SK-N-SH (cell line): ENCODE data around the gene BCL11B. TPM values are rescaled to one million over a fixed set of nuclear protein-coding genes. Genes with fewer than 3 reads are reported as not detected.

Source experiments
- CTCF ChIA-PET: fragments of 300-600, 350-600 bp; formaldehyde crosslinking; extraction: SDS; loops from one replicate; lab custom pipeline; 2021; lab: Yijun Ruan, JAX
- POLR2A ChIA-PET: fragments of 350-600 bp; sonication (Branson Sonifier 250); formaldehyde crosslinking; extraction: SDS; loops from one replicate; lab custom pipeline; 2020; ENCODE audit warnings: antibody characterized with exemption, inconsistent platforms; lab: Yijun Ruan, JAX
- DNase-seq: peaks from one replicate; pipeline ENCODE4 v3.0.0; 2012
- H2AFZ ChIP-seq: fragments of 200-600 bp; sonication (generic); 2 replicates; pipeline ENCODE4 v1.8.1; 2016; ENCODE audit warnings: antibody characterized with exemption, mild to moderate bottlenecking, low read depth
- H3F3A ChIP-seq: fragments of 200-600 bp; sonication (generic); replicated peaks from 2 replicates; pipeline ENCODE3; 2016; ENCODE audit warnings: antibody characterized with exemption, mild to moderate bottlenecking; ENCODE audit not compliant: insufficient read depth
- H3K27ac ChIP-seq, 2 experiments: fragments of 200-500 bp in 1 of 2; fragments of 200-600 bp in 1 of 2; sonication (Bioruptor generic) in 1 of 2; sonication (generic), shearing (Covaris generic) in 1 of 2; 2 replicates each; pipeline versions ENCODE4 v1.5.1 to v1.6.1; 2014 to 2016; ENCODE audit warnings: low read depth in 2 of 2, inconsistent platforms in 1 of 2, low read length in 1 of 2, mild to moderate bottlenecking in 1 of 2, mixed read lengths in 1 of 2
- H3K27me3 ChIP-seq: fragments of 200-600 bp; sonication (generic), shearing (Covaris generic); 2 replicates; pipeline ENCODE4 v1.6.1; 2016; ENCODE audit warnings: mixed run types; ENCODE audit not compliant: insufficient read depth
- H3K36me3 ChIP-seq, 2 experiments: fragments of 200-500 bp in 1 of 2; fragments of 200-600 bp in 1 of 2; sonication (Bioruptor generic) in 1 of 2; sonication (generic) in 1 of 2; replicated peaks in 1 of 2; 2 replicates each; pipeline versions ENCODE3 to v1.5.1; 2014 to 2016; ENCODE audit warnings: low read length in 1 of 2, mild to moderate bottlenecking in 1 of 2; ENCODE audit not compliant: insufficient read depth in 2 of 2, control insufficient read depth in 1 of 2
- H3K4me1 ChIP-seq, 2 experiments: fragments of 200-500 bp in 1 of 2; fragments of 200-600 bp in 1 of 2; sonication (Bioruptor generic) in 1 of 2; sonication (generic), shearing (Covaris generic) in 1 of 2; 2 replicates each; pipeline versions ENCODE4 v1.5.1 to v1.6.1; 2014 to 2016; ENCODE audit warnings: low read depth in 1 of 2, low read length in 1 of 2, mixed run types in 1 of 2; ENCODE audit not compliant: insufficient read depth in 2 of 2, control insufficient read depth in 1 of 2
- H3K4me2 ChIP-seq: fragments of 200-600 bp; sonication (generic), shearing (Covaris generic); 2 replicates; pipeline ENCODE4 v1.6.1; 2017; ENCODE audit warnings: mixed run types
- H3K4me3 ChIP-seq, 2 experiments: fragments of 200-500 bp in 1 of 2; fragments of 200-600 bp in 1 of 2; sonication (Bioruptor generic) in 1 of 2; sonication (generic), shearing (Covaris generic) in 1 of 2; 2 replicates each; pipeline versions ENCODE4 v1.5.1 to v1.8.1; 2014 to 2016; ENCODE audit warnings: low read depth in 2 of 2, inconsistent platforms in 1 of 2, low read length in 1 of 2, mild to moderate bottlenecking in 1 of 2, mixed read lengths in 1 of 2, moderate library complexity in 1 of 2
- H3K79me2 ChIP-seq: fragments of 200-600 bp; sonication (generic); 2 replicates; pipeline ENCODE4 v1.8.1; 2017; ENCODE audit warnings: mild to moderate bottlenecking; ENCODE audit not compliant: insufficient read depth
- H3K9ac ChIP-seq: fragments of 200-600 bp; sonication (generic); 2 replicates; pipeline ENCODE4 v1.6.1; 2017; ENCODE audit warnings: mixed run types
- H3K9me2 ChIP-seq: fragments of 200-600 bp; sonication (generic); 2 replicates; pipeline ENCODE4 v1.6.1; 2017; ENCODE audit warnings: mixed run types
- H3K9me3 ChIP-seq: fragments of 200-600 bp; sonication (generic); 2 replicates; pipeline ENCODE4 v1.6.1; 2017; ENCODE audit warnings: mixed run types, mild to moderate bottlenecking, moderate library complexity
- H4K20me1 ChIP-seq: fragments of 200-600 bp; sonication (generic); 2 replicates; pipeline ENCODE4 v1.6.1; 2017; ENCODE audit warnings: mild to moderate bottlenecking, mixed run types; ENCODE audit not compliant: insufficient read depth
- CHD2 ChIP-seq: fragments of 150-350 bp; IDR thresholded peaks from 2 replicates; pipeline ENCODE4 v1.6.1; 2018; ENCODE audit warnings: low read length; ENCODE audit not compliant: partially characterized antibody
- CTCF ChIP-seq: fragments of 200-600 bp; sonication (generic); IDR thresholded peaks from 2 replicates; pipeline ENCODE4 v1.6.1; 2017; ENCODE audit warnings: antibody characterized with exemption, mild to moderate bottlenecking, moderate library complexity
- ELF1 ChIP-seq: IDR thresholded peaks from 2 replicates; pipeline ENCODE4 v1.4.0; 2012
- EP300 ChIP-seq, 2 experiments: IDR thresholded peaks; 2 replicates each; pipeline versions ENCODE4 v1.4.0 to v1.6.1; 2012; ENCODE audit warnings: borderline replicate concordance in 1 of 2, low read depth in 1 of 2, low read length in 1 of 2
- EZH2phosphoT487 ChIP-seq: fragments of 200-600 bp; sonication (generic); IDR thresholded peaks from 2 replicates; pipeline ENCODE4 v1.6.1; 2017; ENCODE audit warnings: low read depth, mixed run types, mild to moderate bottlenecking, antibody characterized with exemption, moderate library complexity, borderline replicate concordance
- FOSL2 ChIP-seq: IDR thresholded peaks from 2 replicates; pipeline ENCODE4 v1.4.0; 2012; ENCODE audit warnings: low read depth, mild to moderate bottlenecking, moderate library complexity, borderline replicate concordance
- FOXJ3 ChIP-seq: sonication (generic); formaldehyde crosslinking; IDR thresholded peaks from 2 replicates; pipeline ENCODE4 v1.5.1; 2020; ENCODE audit warnings: mild to moderate bottlenecking, missing genetic modification reagents
- GABPA ChIP-seq: IDR thresholded peaks from 2 replicates; pipeline ENCODE4 v1.4.0; 2012; ENCODE audit warnings: low read depth, mild to moderate bottlenecking
- GATA2 ChIP-seq: sonication (generic); formaldehyde crosslinking; IDR thresholded peaks from 2 replicates; pipeline ENCODE4 v1.5.0; 2020; ENCODE audit warnings: mild to moderate bottlenecking, missing genetic modification reagents
- MAX ChIP-seq: IDR thresholded peaks from 2 replicates; pipeline ENCODE4 v1.4.0; 2012; ENCODE audit warnings: low read depth
- MEF2A ChIP-seq: IDR thresholded peaks from 2 replicates; pipeline ENCODE4 v1.4.0; 2012; ENCODE audit warnings: low read depth, borderline replicate concordance
- NFIC ChIP-seq: IDR thresholded peaks from 2 replicates; pipeline ENCODE4 v1.4.0; 2012; ENCODE audit warnings: borderline replicate concordance
- NRF1 ChIP-seq: IDR thresholded peaks from 2 replicates; pipeline ENCODE4 v1.6.1; 2012; ENCODE audit warnings: low read depth, mild to moderate bottlenecking, low read length
- PBX3 ChIP-seq: IDR thresholded peaks from 2 replicates; pipeline ENCODE4; 2012
- POLR2AphosphoS5 ChIP-seq: IDR thresholded peaks from 2 replicates; pipeline ENCODE4 v1.6.1; 2012; ENCODE audit warnings: low read depth, low read length
- RAD21 ChIP-seq: IDR thresholded peaks from 2 replicates; pipeline ENCODE4 v1.6.1; 2012; ENCODE audit warnings: mild to moderate bottlenecking, low read length
- RCOR1 ChIP-seq: fragments of 150-350 bp; IDR thresholded peaks from 2 replicates; pipeline ENCODE4 v1.6.1; 2017; ENCODE audit warnings: antibody characterized with exemption, low read length
- RFX5 ChIP-seq: IDR thresholded peaks from 2 replicates; pipeline ENCODE4 v1.6.1; 2012; ENCODE audit warnings: mild to moderate bottlenecking, improper control_type of control experiment, low read length
- RXRA ChIP-seq: IDR thresholded peaks from 2 replicates; pipeline ENCODE4 v1.4.0; 2012; ENCODE audit warnings: low read depth, mild to moderate bottlenecking, borderline replicate concordance
- TAF1 ChIP-seq: IDR thresholded peaks from 2 replicates; pipeline ENCODE4 v1.6.1; 2012; ENCODE audit warnings: low read depth, mild to moderate bottlenecking, low read length, moderate library complexity, borderline replicate concordance
- TCF12 ChIP-seq: IDR thresholded peaks from 2 replicates; pipeline ENCODE4 v1.4.0; 2012
- YY1 ChIP-seq: IDR thresholded peaks from 2 replicates; pipeline ENCODE4 v1.4.0; 2012; ENCODE audit warnings: low read depth, mild to moderate bottlenecking
- ZBTB33 ChIP-seq: IDR thresholded peaks from 2 replicates; pipeline ENCODE4 v1.4.0; 2012; ENCODE audit warnings: low read depth, borderline replicate concordance
- WGBS: methylation state at CpG from one replicate; pipeline ENCODE4 v1.1.6; 2017; ENCODE audit warnings: low lambda C conversion rate; 5-methylcytosine and 5-hydroxymethylcytosine counted together
- polyA plus RNA-seq, 3 experiments: library from polyadenylated mRNA; depleted of rRNA; stranded (reverse); fragments of >200 nt; gene quantifications; 2 replicates each; pipeline ENCODE4 v1.2.3, GENCODE V29; 2012
- TF ChIP-seq, protein P1 (sequence below): fragments of 150-350 bp; IDR thresholded peaks from 2 replicates; pipeline ENCODE4 v1.6.1; 2017; ENCODE audit warnings: antibody characterized with exemption, low read length, low read depth, borderline replicate concordance

BCL11B gene
- polyA plus RNA-seq, 1 of the 3 experiments (the other 2 are of a cell fraction): not detected

GRCh38 chr14:99252443-99252939, 19.5 kb downstream of the BCL11B start (continued):
- TF ChIP-seq MAX: no peak
- no peak for TF ChIP-seq CTCF
- no peak for TF ChIP-seq RXRA
- no peak for TF ChIP-seq TCF12
- TF ChIP-seq GATA2 (CRISPR knock-in tag): no peak
- no peak for TF ChIP-seq FOSL2
- TF ChIP-seq ELF1: no peak
- TF ChIP-seq GABPA: no peak
- TF ChIP-seq YY1: no peak

DNA sequence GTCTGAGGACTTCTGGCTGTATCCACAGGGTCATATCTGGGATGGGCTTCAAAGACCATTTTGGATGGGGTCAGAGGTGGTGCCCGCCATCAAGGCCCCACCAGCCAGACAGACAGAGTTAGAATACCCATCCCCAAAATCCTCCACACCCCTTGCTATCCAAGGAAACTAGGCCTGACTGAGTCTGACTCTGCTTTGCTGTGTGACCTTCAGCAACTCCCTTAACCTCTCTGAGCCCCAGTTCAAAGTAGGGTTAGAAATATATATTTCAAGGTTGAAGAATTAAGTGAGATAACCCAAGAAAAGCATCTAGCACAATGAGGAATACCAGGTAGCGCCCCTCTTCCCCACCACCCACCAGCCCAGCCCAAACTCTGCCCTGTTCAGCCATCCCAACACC, 20.3 kb downstream of the BCL11B start:
- Histone ChIP-seq H3F3A (no peaks in the 10 kb centered on the region), H3K4me3 (no peak overlapping the region), H4K20me1 (no peaks in the 10 kb centered on the region), H3K9me3 (no peaks in the 10 kb centered on the region), H3K4me2 (no peak overlapping the region), H3K79me2 (no peaks in the 10 kb centered on the region), H3K27me3 (peaks cover 86% of the 10 kb centered on the region), H3K36me3 (no peaks in the 10 kb centered on the region), H3K27ac (no peak overlapping the region), H2AFZ (no peak overlapping the region), H3K4me1 (no peaks in the 10 kb centered on the region), H3K9me2 (no peaks in the 10 kb centered on the region), H3K9ac (no peak overlapping the region)
- DNase-seq: no peak
- CTCF ChIA-PET: no interaction called here
- POLR2A ChIA-PET: no interaction called here
- WGBS: 4% methylated on average over 2 of the region's 2 CpGs
- TF ChIP-seq CTCF (no peak), CHD2 (no peak), MAX (no peak), NFIC (no peak), RXRA (no peak), POLR2AphosphoS5 (no peak), PBX3 (no peak), RCOR1 (no peak), MEF2A (no peak), RFX5 (no peak), FOXJ3 (no peak), EP300 (IDR thresholded peaks at IDR 0.05; ENCODE audit: borderline replicate concordance in 1 of 2, low read depth in 1 of 2, low read length in 1 of 2) (no peak), TAF1 (no peak), NRF1 (no peak), ZBTB33 (no peak), RAD21 (no peak), FOSL2 (no peak), EZH2phosphoT487 (no peak)
- TF ChIP-seq, protein P1, sequence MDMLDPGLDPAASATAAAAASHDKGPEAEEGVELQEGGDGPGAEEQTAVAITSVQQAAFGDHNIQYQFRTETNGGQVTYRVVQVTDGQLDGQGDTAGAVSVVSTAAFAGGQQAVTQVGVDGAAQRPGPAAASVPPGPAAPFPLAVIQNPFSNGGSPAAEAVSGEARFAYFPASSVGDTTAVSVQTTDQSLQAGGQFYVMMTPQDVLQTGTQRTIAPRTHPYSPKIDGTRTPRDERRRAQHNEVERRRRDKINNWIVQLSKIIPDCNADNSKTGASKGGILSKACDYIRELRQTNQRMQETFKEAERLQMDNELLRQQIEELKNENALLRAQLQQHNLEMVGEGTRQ: no peak
